ENCODE results near the gene SIN3B. TPM values are rescaled to one million over a fixed set of nuclear protein-coding genes. Genes with fewer than 3 reads are reported as not detected.

SIN3B gene
- polyA plus RNA-seq, 1 donor from 2014 or later, result 31.2 TPM

DNA sequence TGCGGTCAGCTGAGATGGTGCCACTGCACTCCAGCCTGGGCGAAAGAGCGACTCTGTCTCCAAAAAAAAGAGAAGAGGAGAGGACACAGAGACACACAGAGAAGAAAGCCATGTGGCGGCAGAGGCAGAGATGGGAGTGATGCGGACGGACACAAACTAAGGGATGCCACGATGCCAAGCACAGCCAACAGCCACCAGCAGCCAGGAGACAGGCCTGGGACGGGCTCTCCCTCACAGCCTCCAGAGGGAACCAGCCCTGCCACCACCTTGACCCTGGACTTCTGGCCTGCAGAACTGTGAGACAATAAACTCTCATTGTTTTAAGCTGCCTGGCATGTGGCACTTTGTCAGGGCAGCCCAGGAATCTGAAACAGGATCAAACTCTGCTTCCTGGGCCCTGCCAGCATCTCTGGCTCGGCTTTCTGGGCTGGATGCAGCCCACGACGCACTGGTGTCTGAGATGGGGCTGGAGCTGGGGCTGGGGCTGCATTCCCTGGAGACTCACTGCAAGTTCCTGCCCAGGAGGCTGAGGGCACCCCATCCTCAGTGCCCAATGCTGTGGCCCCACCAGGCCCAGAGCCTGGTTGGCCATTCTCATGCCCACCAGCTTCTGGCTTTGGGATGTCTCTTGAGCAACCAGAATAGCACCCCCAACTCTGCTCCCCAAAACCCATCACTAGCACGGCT, 62.6 kb downstream of the SIN3B start (continued):
- no peak for TF ChIP-seq MXI1 (conservative IDR thresholded peaks at IDR 0.05; ENCODE audit: poor library complexity, severe bottlenecking)

DNA sequence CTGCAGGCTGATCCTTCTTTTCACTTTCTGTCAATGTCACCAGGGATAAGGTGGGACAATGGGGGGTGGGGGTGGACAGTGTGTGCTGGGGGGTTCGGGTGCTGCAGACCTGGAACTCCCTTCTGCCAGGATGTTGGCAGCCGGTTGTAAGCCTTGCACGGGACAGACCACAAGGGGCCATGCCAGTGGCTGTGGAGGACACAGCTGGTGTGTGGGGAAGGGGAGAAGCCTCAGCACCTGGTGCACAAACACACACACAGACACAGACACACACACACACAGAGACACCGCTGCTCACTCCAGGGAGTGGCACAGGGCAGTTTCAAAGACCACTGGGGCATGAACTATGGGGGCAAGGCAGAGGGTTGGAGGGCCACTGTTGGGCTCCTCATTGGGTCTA, 63.2 kb downstream of the SIN3B start:
- Histone ChIP-seq H4K20me1 (ENCODE audit: insufficient read depth) (no peaks in the 10 kb centered on the region), H3K9me2 (ENCODE audit: insufficient read depth, low read length) (no peaks in the 10 kb centered on the region), H3K9ac (ENCODE audit: low read length) (no peak overlapping the region), H3K4me3 (ENCODE audit: low read length) (no peak overlapping the region), H3F3A (ENCODE audit: insufficient read depth, low read length, poor library complexity, severe bottlenecking) (no peaks in the 10 kb centered on the region), H3K36me3 (ENCODE audit: insufficient read depth, low read length) (no peaks in the 10 kb centered on the region), H2AFZ (ENCODE audit: low read depth, low read length) (no peak overlapping the region), H3K79me2 (replicated peaks; ENCODE audit: insufficient read depth, low read length) (no peaks in the 10 kb centered on the region), H3K27me3 (ENCODE audit: insufficient read depth, low read depth, low read length) (peaks cover 4% of the 10 kb centered on the region), H3K27ac (ENCODE audit: low read length) (no peak overlapping the region), H3K4me2 (ENCODE audit: low read length) (no peak overlapping the region), H3K9me3 (ENCODE audit: low read length) (no peaks in the 10 kb centered on the region)
- TF ChIP-seq EZH2 (IDR thresholded peaks at IDR 0.05; ENCODE audit: borderline replicate concordance, insufficient read depth, low read length, poor library complexity, severe bottlenecking) (no peak), POLR2AphosphoS5 (IDR thresholded peaks at IDR 0.05) (no peak), TAF1 (IDR thresholded peaks at IDR 0.05; ENCODE audit: low read depth) (no peak), EP300 (conservative IDR thresholded peaks at IDR 0.05; ENCODE audit: poor library complexity, severe bottlenecking) (no peak), RAD21 (conservative IDR thresholded peaks at IDR 0.05) (no peak), SMC3 (conservative IDR thresholded peaks at IDR 0.05; ENCODE audit: poor library complexity) (no peak), MXI1 (conservative IDR thresholded peaks at IDR 0.05; ENCODE audit: poor library complexity, severe bottlenecking) (no peak)
- TF ChIP-seq, protein P1, sequence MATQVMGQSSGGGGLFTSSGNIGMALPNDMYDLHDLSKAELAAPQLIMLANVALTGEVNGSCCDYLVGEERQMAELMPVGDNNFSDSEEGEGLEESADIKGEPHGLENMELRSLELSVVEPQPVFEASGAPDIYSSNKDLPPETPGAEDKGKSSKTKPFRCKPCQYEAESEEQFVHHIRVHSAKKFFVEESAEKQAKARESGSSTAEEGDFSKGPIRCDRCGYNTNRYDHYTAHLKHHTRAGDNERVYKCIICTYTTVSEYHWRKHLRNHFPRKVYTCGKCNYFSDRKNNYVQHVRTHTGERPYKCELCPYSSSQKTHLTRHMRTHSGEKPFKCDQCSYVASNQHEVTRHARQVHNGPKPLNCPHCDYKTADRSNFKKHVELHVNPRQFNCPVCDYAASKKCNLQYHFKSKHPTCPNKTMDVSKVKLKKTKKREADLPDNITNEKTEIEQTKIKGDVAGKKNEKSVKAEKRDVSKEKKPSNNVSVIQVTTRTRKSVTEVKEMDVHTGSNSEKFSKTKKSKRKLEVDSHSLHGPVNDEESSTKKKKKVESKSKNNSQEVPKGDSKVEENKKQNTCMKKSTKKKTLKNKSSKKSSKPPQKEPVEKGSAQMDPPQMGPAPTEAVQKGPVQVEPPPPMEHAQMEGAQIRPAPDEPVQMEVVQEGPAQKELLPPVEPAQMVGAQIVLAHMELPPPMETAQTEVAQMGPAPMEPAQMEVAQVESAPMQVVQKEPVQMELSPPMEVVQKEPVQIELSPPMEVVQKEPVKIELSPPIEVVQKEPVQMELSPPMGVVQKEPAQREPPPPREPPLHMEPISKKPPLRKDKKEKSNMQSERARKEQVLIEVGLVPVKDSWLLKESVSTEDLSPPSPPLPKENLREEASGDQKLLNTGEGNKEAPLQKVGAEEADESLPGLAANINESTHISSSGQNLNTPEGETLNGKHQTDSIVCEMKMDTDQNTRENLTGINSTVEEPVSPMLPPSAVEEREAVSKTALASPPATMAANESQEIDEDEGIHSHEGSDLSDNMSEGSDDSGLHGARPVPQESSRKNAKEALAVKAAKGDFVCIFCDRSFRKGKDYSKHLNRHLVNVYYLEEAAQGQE (IDR thresholded peaks at IDR 0.05; ENCODE audit: borderline replicate concordance), result no peak
- TF ChIP-seq, protein P2, sequence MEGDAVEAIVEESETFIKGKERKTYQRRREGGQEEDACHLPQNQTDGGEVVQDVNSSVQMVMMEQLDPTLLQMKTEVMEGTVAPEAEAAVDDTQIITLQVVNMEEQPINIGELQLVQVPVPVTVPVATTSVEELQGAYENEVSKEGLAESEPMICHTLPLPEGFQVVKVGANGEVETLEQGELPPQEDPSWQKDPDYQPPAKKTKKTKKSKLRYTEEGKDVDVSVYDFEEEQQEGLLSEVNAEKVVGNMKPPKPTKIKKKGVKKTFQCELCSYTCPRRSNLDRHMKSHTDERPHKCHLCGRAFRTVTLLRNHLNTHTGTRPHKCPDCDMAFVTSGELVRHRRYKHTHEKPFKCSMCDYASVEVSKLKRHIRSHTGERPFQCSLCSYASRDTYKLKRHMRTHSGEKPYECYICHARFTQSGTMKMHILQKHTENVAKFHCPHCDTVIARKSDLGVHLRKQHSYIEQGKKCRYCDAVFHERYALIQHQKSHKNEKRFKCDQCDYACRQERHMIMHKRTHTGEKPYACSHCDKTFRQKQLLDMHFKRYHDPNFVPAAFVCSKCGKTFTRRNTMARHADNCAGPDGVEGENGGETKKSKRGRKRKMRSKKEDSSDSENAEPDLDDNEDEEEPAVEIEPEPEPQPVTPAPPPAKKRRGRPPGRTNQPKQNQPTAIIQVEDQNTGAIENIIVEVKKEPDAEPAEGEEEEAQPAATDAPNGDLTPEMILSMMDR (IDR thresholded peaks at IDR 0.05; ENCODE audit: poor library complexity, severe bottlenecking), result no peak

DNA sequence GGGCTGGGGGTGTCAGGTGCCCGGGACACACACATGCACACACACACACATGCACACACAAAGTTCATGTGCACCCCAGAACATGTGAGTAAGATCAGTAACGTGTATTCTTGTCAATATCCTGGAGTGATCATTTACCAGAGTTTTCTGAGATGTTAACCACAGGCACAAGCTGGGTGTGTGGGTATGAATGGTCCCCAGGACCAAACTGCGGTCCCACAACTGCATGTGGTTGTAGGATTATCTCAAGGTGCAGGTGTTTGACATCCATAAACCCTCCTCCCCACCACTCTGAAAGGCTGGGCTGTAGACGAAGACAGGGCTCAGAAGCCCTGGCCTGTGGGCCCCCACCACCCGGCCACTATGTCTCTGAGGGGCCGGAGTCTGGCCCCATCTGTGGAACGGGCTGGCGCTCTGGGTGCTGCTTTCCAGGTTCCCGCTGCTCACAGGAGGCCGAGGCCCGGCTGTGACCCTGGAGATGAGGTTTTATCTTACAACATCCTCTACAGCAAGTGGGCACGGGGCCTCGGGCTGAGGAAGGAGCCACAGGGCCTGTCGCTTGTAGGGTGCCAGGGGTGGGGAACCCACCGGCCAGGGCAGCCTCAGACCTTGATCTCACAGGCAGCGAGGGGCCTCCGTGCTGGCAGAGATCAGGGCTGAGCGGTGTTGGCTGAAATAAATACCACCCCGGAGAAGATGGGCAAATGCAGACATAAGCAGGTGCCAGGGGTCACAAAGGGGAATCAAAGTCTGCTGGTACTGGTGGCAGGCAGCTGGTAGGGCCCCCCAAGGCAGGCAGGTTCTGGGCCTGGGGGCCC, 63.9 kb downstream of the SIN3B start:
- Histone ChIP-seq H3K36me3 (ENCODE audit: insufficient read depth, low read length) (no peaks in the 10 kb centered on the region), H3K9me3 (ENCODE audit: low read length) (no peaks in the 10 kb centered on the region), H3K9me2 (ENCODE audit: insufficient read depth, low read length) (no peaks in the 10 kb centered on the region), H3F3A (ENCODE audit: insufficient read depth, low read length, poor library complexity, severe bottlenecking) (no peaks in the 10 kb centered on the region), H4K20me1 (ENCODE audit: insufficient read depth) (no peaks in the 10 kb centered on the region), H3K4me2 (ENCODE audit: low read length) (no peak overlapping the region), H3K27ac (ENCODE audit: low read length) (no peak overlapping the region), H3K79me2 (replicated peaks; ENCODE audit: insufficient read depth, low read length) (no peaks in the 10 kb centered on the region), H2AFZ (ENCODE audit: low read depth, low read length) (no peak overlapping the region), H3K27me3 (ENCODE audit: insufficient read depth, low read depth, low read length) (peaks cover 4% of the 10 kb centered on the region), H3K4me3 (ENCODE audit: low read length) (no peak overlapping the region), H3K9ac (ENCODE audit: low read length) (no peak overlapping the region)
- TF ChIP-seq EP300 (conservative IDR thresholded peaks at IDR 0.05; ENCODE audit: poor library complexity, severe bottlenecking), result no peak
- no peak for TF ChIP-seq POLR2AphosphoS5 (IDR thresholded peaks at IDR 0.05)
- TF ChIP-seq MXI1 (conservative IDR thresholded peaks at IDR 0.05; ENCODE audit: poor library complexity, severe bottlenecking), result no peak
